Retinal pigment epithelial cell (primary cell): ENCODE measurements around the gene SETD1A.

Source experiments
- DNase-seq: peaks from one replicate; pipeline ENCODE4 v3.0.0-alpha.2; 2010; ENCODE audit warnings: low read depth
- H3K4me3 ChIP-seq: 2 replicates; pipeline ENCODE4 v1.5.1; 2011; ENCODE audit warnings: mild to moderate bottlenecking, low read length, control low read depth, moderate library complexity
- TF ChIP-seq, protein P1 (sequence below): conservative IDR thresholded peaks from 2 replicates; pipeline ENCODE4 v1.5.1; 2011; ENCODE audit warnings: low read depth, low read length, control low read depth, inconsistent platforms

The SETD1A gene

DNA sequence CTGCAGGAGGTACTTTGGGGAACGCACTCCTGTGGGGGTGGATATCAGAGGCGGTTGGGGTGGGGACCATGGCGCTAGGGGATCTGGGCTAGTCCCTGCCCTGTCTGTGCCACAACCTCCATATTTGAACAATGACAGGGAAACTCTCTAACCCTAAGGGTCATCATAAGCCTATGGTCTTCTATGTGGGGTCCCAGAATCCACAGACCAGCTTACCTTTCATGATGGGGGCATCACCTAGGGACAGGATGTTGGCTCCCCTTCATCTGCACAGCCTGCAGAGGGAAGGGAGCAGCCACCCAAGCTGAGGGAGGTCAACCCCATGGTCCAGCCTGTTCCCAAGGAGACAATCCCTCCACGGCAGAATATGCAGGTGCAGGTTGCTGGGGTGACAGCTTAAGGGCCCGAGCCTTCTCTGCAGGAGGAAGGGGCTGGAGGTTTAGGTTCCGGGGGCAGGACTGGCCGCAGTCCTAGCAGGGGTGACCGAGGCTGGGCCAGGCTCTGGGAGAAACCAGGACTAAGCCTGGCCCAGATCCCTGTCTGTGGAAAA, 7.0 kb upstream of the SETD1A start:
- peak overlapping the region; percentile 80 for H3K4me3 ChIP-seq
- TF ChIP-seq, protein P1, sequence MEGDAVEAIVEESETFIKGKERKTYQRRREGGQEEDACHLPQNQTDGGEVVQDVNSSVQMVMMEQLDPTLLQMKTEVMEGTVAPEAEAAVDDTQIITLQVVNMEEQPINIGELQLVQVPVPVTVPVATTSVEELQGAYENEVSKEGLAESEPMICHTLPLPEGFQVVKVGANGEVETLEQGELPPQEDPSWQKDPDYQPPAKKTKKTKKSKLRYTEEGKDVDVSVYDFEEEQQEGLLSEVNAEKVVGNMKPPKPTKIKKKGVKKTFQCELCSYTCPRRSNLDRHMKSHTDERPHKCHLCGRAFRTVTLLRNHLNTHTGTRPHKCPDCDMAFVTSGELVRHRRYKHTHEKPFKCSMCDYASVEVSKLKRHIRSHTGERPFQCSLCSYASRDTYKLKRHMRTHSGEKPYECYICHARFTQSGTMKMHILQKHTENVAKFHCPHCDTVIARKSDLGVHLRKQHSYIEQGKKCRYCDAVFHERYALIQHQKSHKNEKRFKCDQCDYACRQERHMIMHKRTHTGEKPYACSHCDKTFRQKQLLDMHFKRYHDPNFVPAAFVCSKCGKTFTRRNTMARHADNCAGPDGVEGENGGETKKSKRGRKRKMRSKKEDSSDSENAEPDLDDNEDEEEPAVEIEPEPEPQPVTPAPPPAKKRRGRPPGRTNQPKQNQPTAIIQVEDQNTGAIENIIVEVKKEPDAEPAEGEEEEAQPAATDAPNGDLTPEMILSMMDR: no peak
- DNase-seq: no peak

DNA sequence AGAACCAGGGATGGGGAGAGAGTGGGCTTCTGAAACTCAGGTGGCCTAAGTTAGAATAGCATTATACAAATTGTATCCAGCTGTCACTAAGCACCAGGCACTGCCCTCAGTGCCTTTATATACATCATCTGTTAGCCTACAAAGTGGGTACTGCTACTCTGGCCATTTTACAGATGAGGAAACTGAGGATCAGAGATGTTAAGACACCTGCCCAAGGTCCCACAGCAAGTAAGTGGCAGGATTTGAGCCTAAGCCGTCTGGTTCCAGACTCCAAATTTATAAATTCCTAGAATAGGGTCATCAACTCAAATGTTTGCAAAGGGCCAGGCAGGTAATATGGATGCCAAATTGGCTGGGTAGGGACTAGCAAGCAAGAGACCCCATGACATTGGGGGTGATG, 6.4 kb upstream of the SETD1A start:
- no peak for DNase-seq
- TF ChIP-seq, protein P1: no peak
- no peak overlapping the region for H3K4me3 ChIP-seq

DNA sequence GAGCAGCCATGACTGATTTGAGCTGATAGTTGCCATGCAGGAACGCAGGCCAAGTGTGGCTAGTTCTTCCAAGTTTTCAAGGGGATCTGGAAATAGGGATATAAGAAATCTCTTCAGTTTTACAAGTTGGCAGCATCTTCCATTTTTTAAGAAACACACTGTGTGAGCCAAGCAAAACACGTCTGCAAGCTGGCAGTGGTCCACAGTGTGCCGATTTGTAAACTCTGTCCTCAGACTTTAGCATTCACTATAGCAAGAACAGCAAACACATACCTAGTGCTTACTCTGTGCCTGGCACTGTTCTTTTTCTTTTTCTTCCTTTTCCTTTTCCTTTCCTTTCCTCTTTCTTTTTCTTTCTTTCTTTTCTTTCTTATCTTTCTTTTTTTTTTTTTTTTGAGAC, 5.8 kb upstream of the SETD1A start:
- no peak overlapping the region for H3K4me3 ChIP-seq
- no peak for DNase-seq
- TF ChIP-seq, protein P1: no peak

GRCh38 chr16:30953111-30953510, 4.4 kb upstream of the SETD1A start:
- TF ChIP-seq, protein P1: no peak
- H3K4me3 ChIP-seq: no peak overlapping the region

DNA sequence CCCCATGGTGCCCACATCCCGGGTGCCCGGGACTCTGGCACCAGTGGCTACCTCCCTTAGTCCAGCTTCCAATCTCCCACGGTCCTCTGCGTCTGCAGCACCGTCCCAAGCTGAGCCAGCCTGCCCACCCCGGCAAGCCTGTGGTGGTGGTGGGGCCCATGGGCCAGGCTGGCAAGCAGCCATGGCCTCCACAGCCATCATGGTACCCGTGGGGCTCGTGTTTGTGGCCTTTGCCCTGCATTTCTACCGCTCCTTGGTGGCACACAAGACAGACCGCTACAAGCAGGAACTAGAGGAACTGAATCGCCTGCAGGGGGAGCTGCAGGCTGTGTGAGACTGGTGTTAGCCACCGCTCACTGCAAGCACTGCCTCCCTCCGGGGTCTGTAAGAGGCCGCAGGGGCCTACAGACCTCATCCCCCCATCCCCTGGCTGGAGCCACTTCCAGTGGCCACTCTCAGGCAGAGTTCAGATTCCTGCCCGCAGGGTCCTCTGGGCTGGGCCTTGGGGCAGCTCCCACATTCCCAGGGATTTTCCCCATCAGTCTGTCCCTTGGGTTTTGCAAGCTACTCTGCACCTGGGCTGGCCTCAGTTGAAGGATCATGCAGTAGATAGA, 3.9 kb upstream of the SETD1A start:
- TF ChIP-seq, protein P1: peak; percentile 86
- no peak overlapping the region for H3K4me3 ChIP-seq
- DNase-seq: peak; percentile 32

More at GRCh38 chr16:30953111-30953510, 4.4 kb upstream of the SETD1A start:
- no peak for DNase-seq

GRCh38 chr16:30954993-30955392, 2.6 kb upstream of the SETD1A start:
- TF ChIP-seq, protein P1: no peak
- no peak for DNase-seq
- H3K4me3 ChIP-seq: no peak overlapping the region
